ENCODE results near the gene COL1A1.

Gene COL1A1

GRCh38 chr17:50213026-50214022 lies 11.9 kb upstream of the COL1A1 start:
- DNase-seq: peak in 1 of 2 donors; percentile 19

GRCh38 chr17:50212121-50212843 lies 10.9 kb upstream of the COL1A1 start:
- no peak for DNase-seq

GRCh38 chr17:50211249-50212120 lies 10.1 kb upstream of the COL1A1 start:
- no peak for DNase-seq

GRCh38 chr17:50210240-50211225 lies 9.1 kb upstream of the COL1A1 start:
- DNase-seq: no peak

- no peak for DNase-seq
These were observed 8.2 kb upstream of the COL1A1 start for GRCh38 chr17:50209472-50210239.

- DNase-seq: no peak
These were observed 7.7 kb upstream of the COL1A1 start for GRCh38 chr17:50209133-50209471.

- DNase-seq: no peak
These were observed 7.2 kb upstream of the COL1A1 start for GRCh38 chr17:50208611-50209061.

- no peak for DNase-seq
These were observed 6.5 kb upstream of the COL1A1 start for GRCh38 chr17:50207792-50208567.

- no peak for DNase-seq
These were observed 5.9 kb upstream of the COL1A1 start for GRCh38 chr17:50207315-50207714.

- no peak for DNase-seq
These were observed 5.3 kb upstream of the COL1A1 start for GRCh38 chr17:50206604-50207293.

GRCh38 chr17:50205963-50206505 lies 4.6 kb upstream of the COL1A1 start:
- no peak for DNase-seq

GRCh38 chr17:50205111-50205962 lies 3.9 kb upstream of the COL1A1 start:
- DNase-seq: no peak

GRCh38 chr17:50204431-50204830 lies 3.0 kb upstream of the COL1A1 start:
- no peak for DNase-seq

GRCh38 chr17:50203604-50204345 lies 2.3 kb upstream of the COL1A1 start:
- no peak for DNase-seq

GRCh38 chr17:50203086-50203485 lies 1.7 kb upstream of the COL1A1 start:
- DNase-seq: no peak

- DNase-seq: peak; percentile 77 to 79
These were observed 765 bp downstream of the COL1A1 start for GRCh38 chr17:50200457-50201275.
